A673 (cell line): ENCODE measurements around the gene SIX1.

Experiments
- CTCF ChIP-seq: fragments of 300-800, 200-600 bp; sonication (generic); conservative IDR thresholded peaks from 2 replicates; pipeline ENCODE4 v1.5.1; 2017; ENCODE audit warnings: low read depth, mild to moderate bottlenecking, antibody characterized with exemption, low read length, moderate library complexity, mixed read lengths
- EZH2 ChIP-seq: fragments of 200-600 bp; sonication (generic); IDR thresholded peaks from 2 replicates; pipeline ENCODE4 v1.6.1; 2017; ENCODE audit warnings: borderline replicate concordance, low read depth, mild to moderate bottlenecking, mixed read lengths, antibody characterized with exemption, low read length; ENCODE audit not compliant: poor library complexity, severe bottlenecking

GRCh38 chr14:60655898-60656685, 6.8 kb upstream of the SIX1 start:
- no peak for TF ChIP-seq CTCF
- no peak for TF ChIP-seq EZH2
